Left renal pelvis (tissue), 4 donors: Measurements from ENCODE around the gene E4F1. TPM values are rescaled to one million over a fixed set of nuclear protein-coding genes. Genes with fewer than 3 reads are reported as not detected.
"Not testable (repeated sequence)": the region's sequence is repeated elsewhere in the genome, so short reads cannot be mapped to it uniquely, and the experiment has no call there.

Source experiments
- DNase-seq, 4 donors: peaks; one replicate each; pipeline ENCODE4 v3.0.0-alpha.2; 2013; ENCODE audit warnings: low read depth in 4 of 4, low spot score in 3 of 4
- polyA plus RNA-seq, 4 donors: library from polyadenylated mRNA; unstranded; fragments of 120-200 nt; gene quantifications; one replicate each; pipeline ENCODE4 v1.2.1, GENCODE V29; 2013; ENCODE audit not compliant: insufficient read length in 4 of 4

The E4F1 gene
- polyA plus RNA-seq, 4 donors = 13.8 to 24.3 (median 15.7) TPM

- no peak for DNase-seq
Measured at GRCh38 chr16:2229091-2229490, 5.7 kb downstream of the E4F1 start.

- no peak for DNase-seq
Measured at GRCh38 chr16:2229632-2230250, 6.3 kb downstream of the E4F1 start.

DNA sequence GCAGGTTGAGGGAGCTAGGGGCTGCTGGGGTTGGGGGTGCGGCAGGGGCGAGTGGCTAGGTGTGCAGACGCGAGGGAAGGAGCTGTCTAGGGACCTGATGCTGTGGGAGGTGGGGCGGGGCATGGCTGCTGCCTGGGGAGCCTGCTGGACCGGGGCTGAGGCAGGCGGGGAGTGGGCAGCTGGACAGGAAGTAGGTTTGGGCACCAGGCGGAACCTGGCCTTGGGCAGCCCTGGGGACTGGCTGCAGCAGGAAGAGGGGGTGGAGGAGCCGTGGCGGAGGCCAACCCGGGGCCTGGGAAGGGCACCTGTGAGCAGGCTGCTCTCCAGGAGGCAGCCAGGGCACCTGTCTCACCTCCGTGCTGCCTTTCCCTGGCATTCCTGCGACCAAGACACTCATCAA, 7.0 kb downstream of the E4F1 start:
- no peak for DNase-seq

GRCh38 chr16:2231016-2231931, 7.9 kb downstream of the E4F1 start:
- no peak for DNase-seq

GRCh38 chr16:2232094-2232990, 9.0 kb downstream of the E4F1 start:
- DNase-seq = no peak

- no peak for DNase-seq
Measured at GRCh38 chr16:2233046-2233775, 9.8 kb downstream of the E4F1 start.

GRCh38 chr16:2233872-2234812, 10.8 kb downstream of the E4F1 start:
- DNase-seq = no peak

DNA sequence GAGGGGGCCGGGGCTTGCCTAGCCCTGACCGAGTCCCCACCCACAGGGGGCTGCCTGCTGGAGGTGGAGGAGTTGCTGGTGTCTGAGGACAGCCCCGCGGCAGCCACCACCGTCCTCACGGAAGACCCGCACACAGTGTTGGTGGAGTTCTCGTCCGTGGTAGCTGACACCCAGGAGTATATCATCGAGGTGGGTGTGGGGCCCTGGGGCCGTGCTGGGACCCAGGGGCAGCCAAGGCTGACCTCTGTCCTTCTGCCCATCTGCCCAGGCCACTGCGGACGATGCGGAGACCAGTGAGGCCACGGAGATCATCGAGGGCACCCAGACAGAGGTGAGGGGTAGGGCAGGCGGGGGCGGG, 11.4 kb downstream of the E4F1 start:
- no peak for DNase-seq

- no peak for DNase-seq
Measured at GRCh38 chr16:2235234-2235651, 11.9 kb downstream of the E4F1 start.

- DNase-seq = no peak
Measured at GRCh38 chr16:2235695-2236336, 12.4 kb downstream of the E4F1 start.

- no peak for DNase-seq
Measured at GRCh38 chr16:2236337-2237101, 13.1 kb downstream of the E4F1 start, which contains the start of gene DNASE1L2. Gene DNASE1L2 (plus strand): TSS chr16:2236444. CDS start chr16:2236817, 373 bp downstream.

- DNase-seq = no peak
Measured at GRCh38 chr16:2237102-2237482, 13.7 kb downstream of the E4F1 start.

DNA sequence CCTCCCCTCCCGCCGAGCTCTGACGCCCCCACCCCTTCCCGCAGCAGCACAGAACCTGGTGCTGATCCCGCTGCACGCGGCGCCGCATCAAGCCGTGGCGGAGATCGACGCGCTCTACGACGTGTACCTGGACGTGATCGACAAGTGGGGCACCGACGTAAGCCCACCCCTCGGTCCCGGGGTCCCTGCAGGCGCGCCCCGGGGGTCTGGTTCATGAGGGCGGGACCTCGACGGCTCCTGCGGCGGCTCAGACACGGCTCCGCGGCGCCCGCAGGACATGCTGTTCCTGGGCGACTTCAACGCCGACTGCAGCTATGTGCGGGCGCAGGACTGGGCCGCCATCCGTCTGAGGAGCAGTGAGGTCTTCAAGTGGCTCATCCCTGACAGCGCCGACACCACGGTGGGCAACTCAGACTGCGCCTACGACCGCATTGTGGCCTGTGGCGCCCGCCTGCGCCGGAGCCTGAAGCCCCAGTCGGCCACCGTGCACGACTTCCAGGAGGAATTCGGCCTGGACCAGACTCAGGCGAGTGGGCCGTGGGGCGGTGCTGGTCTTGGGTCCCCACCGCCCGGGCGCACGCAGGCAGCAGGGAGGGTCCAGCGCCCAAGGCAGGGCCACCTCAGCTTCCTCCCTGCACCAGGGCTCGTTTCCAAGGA, 14.2 kb downstream of the E4F1 start:
- DNase-seq = no peak

- no peak for DNase-seq
Measured at GRCh38 chr16:2238150-2238837, 14.9 kb downstream of the E4F1 start.

- DNase-seq = no peak
Measured at GRCh38 chr16:2238838-2239675, 15.7 kb downstream of the E4F1 start.

DNA sequence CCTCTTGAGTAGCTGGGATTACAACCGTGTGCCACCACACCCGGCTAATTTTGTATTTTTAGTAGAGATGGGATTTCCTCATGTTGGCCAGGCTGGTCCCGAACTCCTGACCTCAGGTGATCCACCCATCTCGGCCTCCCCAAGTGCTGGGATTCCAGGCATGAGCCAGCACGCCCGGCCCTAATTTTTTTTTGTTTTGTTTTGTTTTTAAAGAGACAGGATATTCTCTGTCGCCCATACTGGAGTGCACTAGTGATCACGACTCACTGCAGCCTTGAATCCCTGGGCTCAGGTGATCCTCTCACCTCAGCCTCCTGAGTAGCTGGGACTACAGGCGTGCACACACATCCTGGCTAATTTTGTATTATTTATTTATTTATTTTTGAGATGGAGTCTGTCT, 16.9 kb downstream of the E4F1 start:
- not testable (repeated sequence) for DNase-seq
